NK-92 (cell line): ENCODE results near the gene USP15.

Experiments used
- DNase-seq: peaks from one replicate; lab custom pipeline; 2025; ENCODE audit not compliant: unreplicated experiment; lab: John Stamatoyannopoulos, UW

The USP15 gene

GRCh38 chr12:62259993-62260732 lies at the start of gene USP15:
TSS of gene USP15 (plus strand) at chr12:62260404. CDS start at chr12:62260415, 11 bp downstream.
- peak; percentile 56 for DNase-seq

GRCh38 chr12:62210422-62210821 lies 49.8 kb upstream of the USP15 start:
- no peak for DNase-seq

- no peak for DNase-seq
Observed at GRCh38 chr12:62211510-62211909, 48.7 kb upstream of the USP15 start.

- no peak for DNase-seq
Observed at GRCh38 chr12:62214846-62215245, 45.4 kb upstream of the USP15 start.

GRCh38 chr12:62215506-62215905 lies 44.7 kb upstream of the USP15 start:
- no peak for DNase-seq

GRCh38 chr12:62217466-62218194 lies 42.6 kb upstream of the USP15 start:
- no peak for DNase-seq

GRCh38 chr12:62221107-62221506 lies 39.1 kb upstream of the USP15 start:
- no peak for DNase-seq

- DNase-seq: no peak
Observed at GRCh38 chr12:62224601-62225000, 35.6 kb upstream of the USP15 start.

GRCh38 chr12:62227091-62227490 lies 33.1 kb upstream of the USP15 start:
- DNase-seq: no peak

GRCh38 chr12:62230652-62231051 lies 29.6 kb upstream of the USP15 start:
- DNase-seq: no peak

- DNase-seq: no peak
Observed at GRCh38 chr12:62232143-62232729, 28.0 kb upstream of the USP15 start.

GRCh38 chr12:62233805-62234204 lies 26.4 kb upstream of the USP15 start:
- DNase-seq: no peak

- DNase-seq: no peak
Observed at GRCh38 chr12:62239571-62239970, 20.6 kb upstream of the USP15 start.

- DNase-seq: no peak
Observed at GRCh38 chr12:62247281-62248045, 12.7 kb upstream of the USP15 start.

- DNase-seq: no peak
Observed at GRCh38 chr12:62248873-62249272, 11.3 kb upstream of the USP15 start.

- DNase-seq: no peak
Observed at GRCh38 chr12:62249419-62249818, 10.8 kb upstream of the USP15 start.

GRCh38 chr12:62250671-62251608 lies 9.3 kb upstream of the USP15 start:
- no peak for DNase-seq

- DNase-seq: no peak
Observed at GRCh38 chr12:62251609-62251958, 8.6 kb upstream of the USP15 start.

- DNase-seq: no peak
Observed at GRCh38 chr12:62252576-62252975, 7.6 kb upstream of the USP15 start.

- no peak for DNase-seq
Observed at GRCh38 chr12:62254967-62255366, 5.2 kb upstream of the USP15 start.
